Neural cell (in vitro differentiated cells): ENCODE data around the gene GSG1L. TPM values are rescaled to one million over a fixed set of nuclear protein-coding genes. Genes with fewer than 3 reads are reported as not detected.

Experiments used
- H2AFZ ChIP-seq: fragments of 200-600, 300-800 bp; sonication (generic), shearing (Covaris generic); 2 replicates; pipeline ENCODE4 v1.6.0; 2014; ENCODE audit warnings: low read depth, mild to moderate bottlenecking, antibody characterized with exemption, low read length, moderate library complexity
- H3F3A ChIP-seq: fragments of 200-600 bp; shearing (Covaris generic); 2 replicates; pipeline ENCODE4 v1.6.1; 2016; ENCODE audit warnings: mild to moderate bottlenecking, moderate library complexity, mixed read lengths, antibody characterized with exemption, low read length; ENCODE audit not compliant: insufficient read depth, poor library complexity, severe bottlenecking
- H3K27ac ChIP-seq: fragments of 200-600, 300-800 bp; sonication (generic), shearing (Covaris generic); 2 replicates; pipeline ENCODE4 v1.5.1; 2014; ENCODE audit warnings: mild to moderate bottlenecking, low read length, moderate library complexity
- H3K27me3 ChIP-seq: fragments of 300-800, 200-600 bp; sonication (generic), shearing (Covaris generic); 2 replicates; pipeline ENCODE4 v1.6.0; 2014; ENCODE audit warnings: mild to moderate bottlenecking, low read depth, low read length, moderate library complexity; ENCODE audit not compliant: insufficient read depth
- H3K36me3 ChIP-seq: fragments of 300-800, 200-600 bp; sonication (generic), shearing (Covaris generic); 2 replicates; pipeline ENCODE4 v1.5.1; 2014; ENCODE audit warnings: mild to moderate bottlenecking, antibody characterized with exemption, low read length, moderate library complexity; ENCODE audit not compliant: insufficient read depth
- H3K4me2 ChIP-seq: fragments of 300-800, 200-600 bp; sonication (generic), shearing (Covaris generic); 2 replicates; pipeline ENCODE4 v1.6.0; 2014; ENCODE audit warnings: mild to moderate bottlenecking, low read length
- H3K4me3 ChIP-seq: fragments of 300-800, 200-600 bp; sonication (generic), shearing (Covaris generic); 2 replicates; pipeline ENCODE4 v1.5.1; 2014; ENCODE audit warnings: mild to moderate bottlenecking, low read length, moderate library complexity
- H3K79me2 ChIP-seq: fragments of 200-600 bp; shearing (Covaris generic); replicated peaks from 2 replicates; pipeline ENCODE4 v1.6.0; 2014; ENCODE audit warnings: mild to moderate bottlenecking, low read length, moderate library complexity; ENCODE audit not compliant: insufficient read depth
- H3K9ac ChIP-seq: fragments of 300-800, 200-600 bp; sonication (generic), shearing (Covaris generic); 2 replicates; pipeline ENCODE4 v1.6.1; 2016; ENCODE audit warnings: mild to moderate bottlenecking, low read length, mixed read lengths
- H3K9me2 ChIP-seq: fragments of 200-600 bp; shearing (Covaris generic); 2 replicates; pipeline ENCODE4 v1.6.1; 2016; ENCODE audit warnings: mild to moderate bottlenecking, low read length, mixed read lengths; ENCODE audit not compliant: insufficient read depth
- H3K9me3 ChIP-seq: fragments of 200-600, 300-800 bp; sonication (generic), shearing (Covaris generic); 2 replicates; pipeline ENCODE4 v1.6.1; 2016; ENCODE audit warnings: mild to moderate bottlenecking, mixed run types, low read length, moderate library complexity, mixed read lengths
- H4K20me1 ChIP-seq: fragments of 200-600 bp; shearing (Covaris generic); 2 replicates; pipeline ENCODE4 v1.6.1; 2016; ENCODE audit warnings: mild to moderate bottlenecking, mixed run types; ENCODE audit not compliant: insufficient read depth
- CTCF ChIP-seq: fragments of 450-650 bp; IDR thresholded peaks from 2 replicates; pipeline ENCODE4 v1.5.1; 2014; ENCODE audit warnings: antibody characterized with exemption, mild to moderate bottlenecking, moderate library complexity; ENCODE audit not compliant: poor library complexity, severe bottlenecking
- EP300 ChIP-seq: fragments of 450-650 bp; conservative IDR thresholded peaks from 2 replicates; pipeline ENCODE4 v1.6.1; 2014; ENCODE audit warnings: antibody characterized with exemption, mild to moderate bottlenecking, moderate library complexity; ENCODE audit not compliant: poor library complexity, severe bottlenecking
- EZH2 ChIP-seq: fragments of 200-600, 300-800 bp; shearing (Covaris generic), sonication (generic); IDR thresholded peaks from 2 replicates; pipeline ENCODE4 v1.6.1; 2014; ENCODE audit warnings: antibody characterized with exemption, low read length, borderline replicate concordance, mild to moderate bottlenecking; ENCODE audit not compliant: insufficient read depth, poor library complexity, severe bottlenecking
- MXI1 ChIP-seq: fragments of 450-650 bp; conservative IDR thresholded peaks from 2 replicates; pipeline ENCODE4 v1.6.1; 2014; ENCODE audit warnings: antibody characterized with exemption, mild to moderate bottlenecking; ENCODE audit not compliant: poor library complexity, severe bottlenecking
- POLR2AphosphoS5 ChIP-seq: IDR thresholded peaks from 2 replicates; pipeline ENCODE4 v1.6.1; 2012
- RAD21 ChIP-seq: fragments of 450-650 bp; conservative IDR thresholded peaks from 2 replicates; pipeline ENCODE4 v1.6.1; 2014; ENCODE audit warnings: antibody characterized with exemption, mild to moderate bottlenecking, moderate library complexity
- REST ChIP-seq: IDR thresholded peaks from 2 replicates; pipeline ENCODE4 v1.6.1; 2012; ENCODE audit warnings: borderline replicate concordance
- SMC3 ChIP-seq: fragments of 450-650 bp; conservative IDR thresholded peaks from 2 replicates; pipeline ENCODE4 v1.6.1; 2014; ENCODE audit warnings: antibody characterized with exemption, mild to moderate bottlenecking, moderate library complexity; ENCODE audit not compliant: poor library complexity
- TAF1 ChIP-seq: IDR thresholded peaks from 2 replicates; pipeline ENCODE4 v1.6.1; 2012; ENCODE audit warnings: low read depth
- polyA plus RNA-seq: library from polyadenylated mRNA; depleted of rRNA; stranded (reverse); fragments of >200 nt; gene quantifications from 2 replicates; pipeline ENCODE4 v1.2.3, GENCODE V29; 2014

The GSG1L gene
- polyA plus RNA-seq, 1 donor from 2014 or later: 0.85 TPM

GRCh38 chr16:27839419-27839818, 224.1 kb downstream of the GSG1L start:
- H3K27me3 ChIP-seq: no peaks in the 10 kb centered on the region
- H3K79me2 ChIP-seq: no peaks in the 10 kb centered on the region
- no peak overlapping the region for H3K4me2 ChIP-seq
- TF ChIP-seq CTCF: no peak
- no peak for TF ChIP-seq TAF1
- no peak for TF ChIP-seq SMC3
- no peak for TF ChIP-seq REST
- TF ChIP-seq EP300: no peak
- TF ChIP-seq POLR2AphosphoS5: no peak
- TF ChIP-seq RAD21: no peak
- no peak for TF ChIP-seq EZH2
- no peak for TF ChIP-seq MXI1
- H3K4me3 ChIP-seq: no peak overlapping the region
- H4K20me1 ChIP-seq: no peaks in the 10 kb centered on the region
- no peaks in the 10 kb centered on the region for H3K36me3 ChIP-seq
- H3K9me2 ChIP-seq: no peaks in the 10 kb centered on the region
- H2AFZ ChIP-seq: no peak overlapping the region
- no peak overlapping the region for H3K27ac ChIP-seq
- no peaks in the 10 kb centered on the region for H3F3A ChIP-seq
- H3K9me3 ChIP-seq: no peaks in the 10 kb centered on the region
- no peak overlapping the region for H3K9ac ChIP-seq

GRCh38 chr16:27838536-27839175, 224.9 kb downstream of the GSG1L start:
- no peak for TF ChIP-seq MXI1
- no peak for TF ChIP-seq EZH2
- TF ChIP-seq CTCF: no peak
- TF ChIP-seq RAD21: no peak
- no peak for TF ChIP-seq EP300
- TF ChIP-seq POLR2AphosphoS5: no peak
- TF ChIP-seq SMC3: no peak
- no peak for TF ChIP-seq REST
- TF ChIP-seq TAF1: no peak
- Histone ChIP-seq H3K9me3 (no peaks in the 10 kb centered on the region), H3K9ac (no peak overlapping the region), H3K27ac (no peak overlapping the region), H2AFZ (no peak overlapping the region), H3K9me2 (no peaks in the 10 kb centered on the region), H3K4me2 (no peak overlapping the region), H3F3A (no peaks in the 10 kb centered on the region), H3K79me2 (no peaks in the 10 kb centered on the region), H4K20me1 (no peaks in the 10 kb centered on the region), H3K36me3 (no peaks in the 10 kb centered on the region), H3K4me3 (no peak overlapping the region), H3K27me3 (no peaks in the 10 kb centered on the region)
